ENCODE measurements around the gene FAM229A. TPM values are rescaled to one million over a fixed set of nuclear protein-coding genes. Genes with fewer than 3 reads are reported as not detected.
"Not testable (repeated sequence)": the region's sequence is repeated elsewhere in the genome, so short reads cannot be mapped to it uniquely, and the experiment has no call there.

Gene FAM229A
- polyA plus RNA-seq, 4 donors = 2.8 to 10.6 (median 8.5) TPM

GRCh38 chr1:32377541-32378220 is 15.4 kb upstream of the FAM229A start:
- DNase-seq (ENCODE audit: low read depth in 4 of 4, low spot score in 2 of 4) = no peak

DNA sequence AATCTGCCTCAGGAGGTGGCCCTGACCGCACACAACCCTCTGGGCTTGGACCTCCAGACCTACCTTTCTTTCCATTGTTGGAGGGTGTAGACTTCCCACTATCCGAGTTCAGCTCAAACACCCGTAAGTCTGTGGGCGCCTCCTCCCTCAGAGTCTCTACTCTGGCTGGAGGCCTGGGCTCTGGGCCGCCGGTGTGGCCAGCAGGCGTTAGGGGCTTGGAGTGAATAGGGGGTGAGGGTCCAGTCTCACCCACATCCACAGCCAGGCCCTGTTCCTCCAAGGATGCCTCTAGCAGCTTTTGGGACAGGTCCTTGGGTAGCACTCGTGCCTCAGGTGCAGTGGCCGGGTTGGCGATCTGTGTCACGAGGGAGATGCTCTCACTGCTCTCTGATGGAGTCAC is 13.9 kb upstream of the FAM229A start:
- DNase-seq (ENCODE audit: low read depth in 4 of 4, low spot score in 2 of 4) = no peak

DNA sequence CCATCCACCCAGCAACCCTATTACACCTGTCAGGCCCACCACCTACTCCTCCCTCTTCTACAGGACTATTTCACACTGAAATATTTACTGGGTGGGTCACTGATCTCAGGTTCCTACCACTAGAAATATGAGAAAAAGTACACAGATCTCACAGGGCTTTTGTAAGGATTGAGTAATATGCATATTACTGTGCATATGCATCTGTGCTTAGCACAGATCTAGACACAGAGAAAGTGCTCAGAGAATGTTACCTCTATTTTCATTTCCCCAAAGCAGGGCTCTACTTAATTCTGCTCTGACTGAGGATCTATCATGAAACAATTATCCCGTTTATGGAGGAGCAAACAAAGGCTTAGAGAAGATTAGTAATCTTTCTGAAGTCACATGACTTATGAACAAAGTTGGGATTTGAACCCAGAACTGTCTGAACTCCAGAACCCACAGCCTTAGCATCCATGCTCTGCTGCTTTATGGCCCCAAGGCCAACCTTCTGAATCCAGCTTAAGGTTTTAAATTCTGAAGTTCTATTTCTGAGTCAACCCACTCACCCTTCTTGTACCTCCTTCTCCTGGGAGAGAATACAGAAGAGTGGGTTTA is 11.8 kb upstream of the FAM229A start:
- DNase-seq (ENCODE audit: low read depth in 4 of 4, low spot score in 2 of 4) = no peak

- no peak for DNase-seq (ENCODE audit: low read depth in 4 of 4, low spot score in 2 of 4)
These were observed 10.0 kb upstream of the FAM229A start for GRCh38 chr1:32372149-32372756.

DNA sequence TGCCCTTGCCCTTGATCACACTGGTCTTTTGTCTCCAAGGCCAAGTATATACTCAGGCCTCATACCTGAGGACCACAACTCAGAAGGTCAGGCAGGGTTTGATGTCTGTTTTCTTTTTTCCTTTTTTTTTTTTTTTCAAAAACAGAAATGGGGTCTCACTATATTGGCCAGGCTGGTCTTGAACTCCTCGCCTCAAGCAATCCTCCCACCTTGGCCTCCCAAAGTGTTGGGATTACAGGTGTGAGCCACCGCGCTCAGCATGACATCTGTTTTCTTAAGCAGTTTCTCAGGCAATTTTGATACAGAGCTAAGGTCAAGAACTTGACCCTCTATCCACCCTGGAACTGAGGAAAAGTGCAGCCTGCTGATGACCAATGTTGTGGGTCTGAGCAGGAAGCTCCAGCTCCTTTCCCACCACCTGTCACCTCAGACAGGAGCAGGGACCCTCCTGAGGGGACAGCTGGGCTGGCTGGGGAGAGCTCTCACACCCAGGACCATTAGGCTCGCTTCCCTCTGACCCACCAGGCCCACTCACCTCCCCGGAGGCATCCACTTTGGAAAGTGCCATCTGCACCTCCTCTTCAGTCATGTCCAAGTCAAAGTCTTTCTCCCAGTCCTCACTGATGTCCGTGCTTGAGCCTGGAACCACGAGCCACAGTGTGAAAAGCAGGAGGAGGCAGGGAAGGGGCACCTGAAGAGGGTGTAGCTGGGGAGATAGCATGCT is 5.8 kb upstream of the FAM229A start:
- no peak for DNase-seq (ENCODE audit: low read depth in 4 of 4, low spot score in 2 of 4)

- DNase-seq (ENCODE audit: low read depth in 4 of 4, low spot score in 2 of 4) = no peak
These were observed 3.2 kb upstream of the FAM229A start for GRCh38 chr1:32365445-32365844.

- no peak for DNase-seq (ENCODE audit: low read depth in 4 of 4, low spot score in 2 of 4)
These were observed 2.6 kb upstream of the FAM229A start for GRCh38 chr1:32364836-32365235.

GRCh38 chr1:32363713-32364112 is 1.4 kb upstream of the FAM229A start:
- DNase-seq (ENCODE audit: low read depth in 4 of 4, low spot score in 2 of 4) = no peak

GRCh38 chr1:32361674-32362473 is 411 bp downstream of the FAM229A start:
- peak in 2 of 4 donors; percentile 37 to 54 for DNase-seq (ENCODE audit: low read depth in 4 of 4, low spot score in 2 of 4)

DNA sequence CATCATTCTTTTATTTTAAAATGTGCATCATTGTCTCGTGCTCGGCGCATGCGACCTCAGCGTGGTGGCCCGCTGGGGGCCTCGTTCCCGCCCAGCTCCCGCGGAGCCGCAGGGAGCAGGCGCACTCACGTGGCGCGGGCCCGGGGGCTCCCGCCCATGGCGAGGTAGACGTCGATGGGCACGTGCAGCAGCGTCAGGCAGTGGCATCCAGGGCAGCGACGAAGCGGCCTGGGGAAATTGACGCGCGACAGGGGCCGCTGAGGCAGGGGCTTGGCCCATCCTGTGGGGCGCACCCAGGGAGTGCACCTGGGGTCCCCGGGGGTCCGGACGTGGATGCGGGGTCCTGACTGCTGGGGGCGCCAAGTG is 994 bp downstream of the FAM229A start:
- DNase-seq (ENCODE audit: low read depth in 4 of 4, low spot score in 2 of 4) = no peak

GRCh38 chr1:32358435-32358834 is 3.9 kb downstream of the FAM229A start:
- DNase-seq (ENCODE audit: low read depth in 4 of 4, low spot score in 2 of 4) = no peak

DNA sequence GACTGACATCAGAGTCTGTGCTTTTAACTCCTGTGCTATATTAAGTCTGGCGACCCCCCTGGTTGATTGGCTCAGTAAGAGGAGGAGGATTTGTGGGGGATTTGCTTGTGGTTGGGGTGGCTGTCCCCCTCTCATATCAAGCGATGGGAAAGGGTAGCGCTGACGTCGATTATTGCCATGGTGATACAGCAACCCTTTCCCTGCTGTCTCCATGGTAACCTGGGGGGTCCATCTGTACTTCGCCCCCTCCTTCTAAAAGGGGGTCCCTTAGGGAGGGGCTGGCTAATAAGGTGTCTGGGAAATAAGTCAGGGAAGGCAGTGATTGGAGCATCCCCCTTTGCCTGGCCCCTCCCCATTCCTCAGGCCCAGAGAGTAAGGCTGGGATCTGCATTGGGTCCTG is 4.7 kb downstream of the FAM229A start:
- DNase-seq (ENCODE audit: low read depth in 4 of 4, low spot score in 2 of 4) = no peak

DNA sequence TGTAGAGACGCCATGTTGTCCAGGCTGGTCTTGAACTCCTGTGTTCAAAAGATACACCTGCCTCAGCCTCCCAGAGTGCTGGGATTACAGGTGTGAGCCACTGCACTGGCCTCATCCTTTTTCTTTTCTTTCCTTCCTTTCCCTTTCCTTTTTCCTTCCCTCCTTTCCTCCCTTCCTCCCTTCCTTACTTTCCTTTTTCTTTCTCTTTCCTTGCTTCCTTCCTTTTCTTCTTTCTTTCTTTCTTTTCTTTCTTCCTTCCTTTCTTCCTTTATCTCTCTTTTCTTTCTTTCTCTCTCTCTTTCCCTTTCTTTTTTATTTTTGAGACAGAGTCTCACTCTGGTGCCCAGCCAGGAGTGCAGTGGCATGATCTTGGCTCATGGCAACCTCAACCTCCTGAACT is 5.8 kb downstream of the FAM229A start:
- DNase-seq (ENCODE audit: low read depth in 4 of 4, low spot score in 2 of 4) = no peak

- DNase-seq (ENCODE audit: low read depth in 4 of 4, low spot score in 2 of 4) = not testable (repeated sequence)
These were observed 6.5 kb downstream of the FAM229A start for GRCh38 chr1:32355778-32356177.

GRCh38 chr1:32353886-32354570 is 8.3 kb downstream of the FAM229A start:
- DNase-seq (ENCODE audit: low read depth in 4 of 4, low spot score in 2 of 4) = no peak

GRCh38 chr1:32353431-32353830 is 8.9 kb downstream of the FAM229A start:
- DNase-seq (ENCODE audit: low read depth in 4 of 4, low spot score in 2 of 4) = no peak

- DNase-seq (ENCODE audit: low read depth in 4 of 4, low spot score in 2 of 4) = no peak
These were observed 9.4 kb downstream of the FAM229A start for GRCh38 chr1:32352831-32353383.

GRCh38 chr1:32352239-32352745 is 10.0 kb downstream of the FAM229A start:
- no peak for DNase-seq (ENCODE audit: low read depth in 4 of 4, low spot score in 2 of 4)

GRCh38 chr1:32351399-32352238 is 10.7 kb downstream of the FAM229A start:
- DNase-seq (ENCODE audit: low read depth in 4 of 4, low spot score in 2 of 4) = peak in 3 of 4 donors; percentile 86 to 93 (median 93)

Measured in left renal cortex interstitium (tissue), 4 donors.